ENCODE measurements around the gene PLS3.

DNA sequence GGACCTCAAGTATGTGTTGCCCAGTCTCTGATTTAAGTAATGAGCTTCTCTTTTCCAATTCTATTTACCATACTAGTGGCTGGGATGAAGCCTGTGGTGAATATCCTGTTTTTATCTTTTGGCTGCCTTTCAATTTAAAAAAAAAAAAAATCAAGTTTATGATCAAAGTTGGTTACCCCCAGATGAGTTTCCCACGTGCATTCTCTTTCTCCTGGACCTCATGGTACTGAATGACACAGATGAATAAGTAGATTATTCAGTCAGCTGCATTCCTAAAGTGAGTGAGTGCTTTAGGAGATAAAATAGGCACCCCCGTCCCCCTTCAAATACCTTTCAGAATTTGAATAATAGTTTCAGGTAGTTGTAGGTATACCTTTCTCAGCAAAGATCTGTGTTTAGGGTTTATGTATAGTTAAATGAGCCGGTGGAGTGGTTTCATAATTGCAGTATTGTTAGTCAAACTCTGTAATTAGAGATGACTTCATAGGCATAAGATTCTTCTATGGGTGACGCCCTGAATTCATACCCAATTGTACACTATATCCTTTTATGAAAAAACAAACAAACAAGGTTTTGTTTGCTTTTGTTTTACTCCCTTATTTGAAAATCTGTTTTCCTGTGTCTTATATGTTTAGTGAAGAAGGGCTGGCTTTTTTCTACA lies 41.9 kb downstream of the PLS3 start:
- TF ChIP-seq KAT7 (CRISPR knock-in tag; IDR thresholded peaks at IDR 0.05; ENCODE audit: borderline replicate concordance), result no peak
- TF ChIP-seq TBL1XR1 (IDR thresholded peaks at IDR 0.05; ENCODE audit: borderline replicate concordance, low read length, partially characterized antibody), result no peak
- TF ChIP-seq ARNT (IDR thresholded peaks at IDR 0.05), result no peak
- no peak for TF ChIP-seq ARNTL (CRISPR knock-in tag; IDR thresholded peaks at IDR 0.05)
- TF ChIP-seq, protein P1, sequence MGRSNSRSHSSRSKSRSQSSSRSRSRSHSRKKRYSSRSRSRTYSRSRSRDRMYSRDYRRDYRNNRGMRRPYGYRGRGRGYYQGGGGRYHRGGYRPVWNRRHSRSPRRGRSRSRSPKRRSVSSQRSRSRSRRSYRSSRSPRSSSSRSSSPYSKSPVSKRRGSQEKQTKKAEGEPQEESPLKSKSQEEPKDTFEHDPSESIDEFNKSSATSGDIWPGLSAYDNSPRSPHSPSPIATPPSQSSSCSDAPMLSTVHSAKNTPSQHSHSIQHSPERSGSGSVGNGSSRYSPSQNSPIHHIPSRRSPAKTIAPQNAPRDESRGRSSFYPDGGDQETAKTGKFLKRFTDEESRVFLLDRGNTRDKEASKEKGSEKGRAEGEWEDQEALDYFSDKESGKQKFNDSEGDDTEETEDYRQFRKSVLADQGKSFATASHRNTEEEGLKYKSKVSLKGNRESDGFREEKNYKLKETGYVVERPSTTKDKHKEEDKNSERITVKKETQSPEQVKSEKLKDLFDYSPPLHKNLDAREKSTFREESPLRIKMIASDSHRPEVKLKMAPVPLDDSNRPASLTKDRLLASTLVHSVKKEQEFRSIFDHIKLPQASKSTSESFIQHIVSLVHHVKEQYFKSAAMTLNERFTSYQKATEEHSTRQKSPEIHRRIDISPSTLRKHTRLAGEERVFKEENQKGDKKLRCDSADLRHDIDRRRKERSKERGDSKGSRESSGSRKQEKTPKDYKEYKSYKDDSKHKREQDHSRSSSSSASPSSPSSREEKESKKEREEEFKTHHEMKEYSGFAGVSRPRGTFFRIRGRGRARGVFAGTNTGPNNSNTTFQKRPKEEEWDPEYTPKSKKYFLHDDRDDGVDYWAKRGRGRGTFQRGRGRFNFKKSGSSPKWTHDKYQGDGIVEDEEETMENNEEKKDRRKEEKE (IDR thresholded peaks at IDR 0.05), result no peak
- no peak for TF ChIP-seq HDAC1 (CRISPR knock-in tag; IDR thresholded peaks at IDR 0.05)
- TF ChIP-seq ZNF501 (CRISPR knock-in tag; IDR thresholded peaks at IDR 0.05), result no peak
- no peak for TF ChIP-seq PCBP2 (optimal IDR thresholded peaks at IDR 0.05; ENCODE audit: low read depth, low read length, poor library complexity, severe bottlenecking)
- no peak for TF ChIP-seq ZNF607 (CRISPR knock-in tag; IDR thresholded peaks at IDR 0.05; ENCODE audit: borderline replicate concordance)
- no peak for TF ChIP-seq POLR2A (IDR thresholded peaks at IDR 0.05; ENCODE audit: insufficient read depth in 1 of 2, low read depth in 2 of 2, low read length in 2 of 2)
- no peak for TF ChIP-seq ZNF124 (CRISPR knock-in tag; IDR thresholded peaks at IDR 0.05)
- TF ChIP-seq FOXM1 (CRISPR knock-in tag; IDR thresholded peaks at IDR 0.05), result no peak
